CD8-positive, alpha-beta memory T cell (primary cell): ENCODE data around the gene TPRX1. TPM values are rescaled to one million over a fixed set of nuclear protein-coding genes. Genes with fewer than 3 reads are reported as not detected.

ENCODE experiments used
- CTCF ChIA-PET: fragments of 350-600 bp; sonication (Branson Sonifier 250); formaldehyde crosslinking; loops from one replicate; lab custom pipeline; 2021; ENCODE audit warnings: antibody characterized with exemption; lab: Charles Lee
- POLR2A ChIA-PET: fragments of 350-600 bp; sonication (Branson Sonifier 250); formaldehyde crosslinking; loops from one replicate; lab custom pipeline; 2021; ENCODE audit warnings: antibody characterized with exemption; lab: Charles Lee
- DNase-seq, 5 donors: peaks; one replicate each; pipeline versions ENCODE4 v3.0.0 to v3.0.0-alpha.2; 2020 to 2022; ENCODE audit warnings: mixed read lengths in 1 of 5
- H3K27ac ChIP-seq: one replicate; pipeline ENCODE4 v1.7.0; 2013; ENCODE audit warnings: low read depth, mild to moderate bottlenecking, low read length, moderate library complexity
- H3K27me3 ChIP-seq: 2 replicates; pipeline ENCODE4 v1.7.0; 2013; ENCODE audit warnings: low read length, mild to moderate bottlenecking; ENCODE audit not compliant: insufficient read depth, poor library complexity, severe bottlenecking
- H3K36me3 ChIP-seq: 2 replicates; pipeline ENCODE4 v1.7.0; 2013; ENCODE audit warnings: mild to moderate bottlenecking, low read length, moderate library complexity; ENCODE audit not compliant: insufficient read depth
- H3K4me1 ChIP-seq: 2 replicates; pipeline ENCODE4 v1.7.0; 2013; ENCODE audit warnings: mild to moderate bottlenecking, low read length, moderate library complexity; ENCODE audit not compliant: insufficient read depth
- H3K4me3 ChIP-seq: 2 replicates; pipeline ENCODE4 v1.7.0; 2013; ENCODE audit warnings: mild to moderate bottlenecking, low read length
- H3K9me3 ChIP-seq: 2 replicates; pipeline ENCODE4 v1.7.0; 2013; ENCODE audit warnings: mild to moderate bottlenecking, low read length
- H3K27ac Mint-ChIP-seq, 8 donors: one replicate each; pipeline ENCODE4 v1.8.0; 2020 to 2021; ENCODE audit warnings: mixed read lengths in 8 of 8, mild to moderate bottlenecking in 6 of 8, inconsistent platforms in 3 of 8, moderate library complexity in 3 of 8
- H3K27me3 Mint-ChIP-seq, 2 donors: one replicate each; pipeline ENCODE4 v1.8.0; 2020 to 2021; ENCODE audit warnings: mixed read lengths in 2 of 2, mild to moderate bottlenecking in 1 of 2, moderate library complexity in 1 of 2
- H3K36me3 Mint-ChIP-seq, 3 donors: one replicate each; pipeline ENCODE4 v1.8.0; 2020 to 2021; ENCODE audit warnings: mixed read lengths in 3 of 3, inconsistent platforms in 1 of 3, mild to moderate bottlenecking in 1 of 3
- H3K4me1 Mint-ChIP-seq, 3 donors: one replicate each; pipeline ENCODE4 v1.8.0; 2020 to 2021; ENCODE audit warnings: mixed read lengths in 3 of 3, inconsistent platforms in 1 of 3, mild to moderate bottlenecking in 1 of 3
- H3K4me3 Mint-ChIP-seq, 7 donors: one replicate each; pipeline ENCODE4 v1.8.0; 2020 to 2021; ENCODE audit warnings: mixed read lengths in 7 of 7, mild to moderate bottlenecking in 6 of 7, moderate library complexity in 4 of 7, inconsistent platforms in 2 of 7
- H3K9me3 Mint-ChIP-seq, 5 donors: one replicate each; pipeline ENCODE4 v1.8.0; 2020 to 2022; ENCODE audit warnings: mixed read lengths in 5 of 5, mild to moderate bottlenecking in 3 of 5, moderate library complexity in 2 of 5, inconsistent platforms in 1 of 5
- polyA plus RNA-seq: library from polyadenylated mRNA; unstranded; fragments of 300-500 nt; fragmentation: Illumina TruSeq; gene quantifications from one replicate; pipeline ENCODE4 v1.2.3, GENCODE V29; 2021
- total RNA-seq, 2 experiments: library from RNA; stranded (reverse); gene quantifications; one replicate each; pipeline ENCODE4 v1.2.3, GENCODE V29; 2021

The TPRX1 gene
- total and polyA plus RNA-seq, 3 experiments from 2014 or later = not detected

DNA sequence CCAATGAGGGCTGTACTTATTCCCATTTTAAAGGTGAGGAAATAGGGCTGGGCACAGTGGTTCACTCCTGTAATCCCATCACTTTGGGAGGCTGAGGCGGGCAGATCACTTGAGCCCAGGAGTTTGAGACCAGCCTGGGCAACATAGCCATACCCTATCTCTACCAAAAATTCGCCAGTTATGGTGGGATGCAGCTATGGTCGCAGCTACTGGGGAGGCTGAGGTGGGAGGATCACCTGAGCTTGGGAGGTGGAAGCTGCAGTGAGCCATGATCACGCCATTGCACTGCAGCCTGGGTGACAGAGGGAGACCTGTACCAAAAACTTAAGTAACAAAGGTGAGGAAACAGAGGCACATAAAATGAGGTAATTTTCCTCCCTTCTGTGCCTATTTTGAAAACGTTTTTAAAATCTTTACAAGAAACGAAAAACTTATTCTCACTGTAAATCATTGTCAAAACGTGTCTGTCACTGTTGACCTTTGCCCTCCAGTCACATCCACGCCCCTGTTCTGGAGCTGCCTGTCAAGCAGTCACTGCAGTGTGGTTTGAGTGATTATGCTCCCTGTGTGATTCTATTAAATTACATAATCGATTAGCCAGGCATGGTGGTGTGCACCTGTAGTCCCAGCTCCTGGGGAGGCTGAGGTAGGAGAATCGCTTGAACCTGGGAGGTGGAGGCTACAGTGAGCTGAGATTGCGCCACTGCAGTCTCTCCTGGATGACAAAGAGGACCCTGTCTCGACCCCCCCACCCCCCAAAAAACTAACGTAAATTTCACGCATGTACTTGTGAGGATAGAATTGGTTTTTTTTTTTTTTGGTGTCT, 46.5 kb downstream of the TPRX1 start:
- peaks cover 0 to 5% (median 0%) of the 10 kb centered on the region in 3 donors for H3K4me1 Mint-ChIP-seq
- Histone ChIP-seq H3K27me3 (no peaks in the 10 kb centered on the region), H3K4me3 (no peak overlapping the region), H3K4me1 (no peaks in the 10 kb centered on the region), H3K27ac (no peak overlapping the region), H3K9me3 (no peaks in the 10 kb centered on the region), H3K36me3 (peaks cover 39% of the 10 kb centered on the region)
- H3K27me3 Mint-ChIP-seq = no peaks in the 10 kb centered on the region
- no peak for DNase-seq
- H3K4me3 Mint-ChIP-seq = peak overlapping the region in 1 of 7 donors; percentile 40
- peaks cover 0 to 3% (median 0%) of the 10 kb centered on the region in 5 donors for H3K9me3 Mint-ChIP-seq
- peak overlapping the region in 2 of 8 donors; percentile 12 to 42 for H3K27ac Mint-ChIP-seq
- peaks cover 9 to 56% (median 22%) of the 10 kb centered on the region in 3 donors for H3K36me3 Mint-ChIP-seq
- ChIA-PET CTCF (interaction anchor here (1.4 kb wide), 1 partner anchor 32 kb away, joined by 3 read pairs; no protein-coding TSS in a partner anchor), POLR2A (interaction anchor here (0.7 to 1.1 kb wide), 3 partner anchors 11 to 240 kb away, joined by 3 to 5 read pairs (median 3); partner anchors contain the start of gene NOP53)

DNA sequence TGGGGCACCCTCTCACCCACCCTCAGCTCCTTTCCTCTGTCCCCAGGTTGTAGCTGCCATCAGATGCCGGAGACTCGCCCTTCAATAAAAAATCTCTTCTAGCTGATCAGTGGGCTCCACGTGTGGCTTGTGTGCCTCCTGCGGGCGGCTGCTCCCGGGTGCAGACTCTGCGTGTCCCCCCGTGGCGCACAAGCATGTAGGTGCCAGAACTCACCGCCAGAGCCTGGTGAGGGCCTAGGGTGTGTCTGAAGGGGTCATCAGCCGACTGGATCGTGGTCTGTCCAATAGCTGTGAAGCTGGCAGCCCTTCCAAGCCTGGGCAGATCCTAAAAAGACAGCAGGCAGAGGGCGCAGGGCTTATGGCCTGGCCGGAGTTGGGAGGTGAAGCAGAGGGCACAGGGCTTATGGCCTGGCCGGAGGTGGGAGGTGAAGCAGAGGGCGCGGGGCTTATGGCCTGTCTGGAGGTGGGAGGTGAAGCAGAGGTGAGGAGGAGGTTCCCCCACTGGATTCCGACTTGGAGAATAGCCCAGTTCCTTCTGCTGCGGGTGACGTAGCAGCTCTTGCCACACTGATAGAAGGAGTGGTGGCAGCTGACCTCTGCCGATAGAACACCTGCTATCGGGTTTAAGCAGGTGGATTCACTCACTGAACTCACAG, 47.3 kb downstream of the TPRX1 start:
- no peak overlapping the region for H3K4me3 ChIP-seq
- no peaks in the 10 kb centered on the region for H3K4me1 ChIP-seq
- Mint-ChIP-seq H3K4me3 (peak overlapping the region in 1 of 7 donors; percentile 8), H3K36me3 (peaks cover 9 to 63% (median 22%) of the 10 kb centered on the region in 3 donors), H3K27me3 (no peaks in the 10 kb centered on the region), H3K4me1 (peaks cover 0 to 5% (median 0%) of the 10 kb centered on the region in 3 donors), H3K27ac (peak overlapping the region in 4 of 8 donors; percentile 42 to 77 (median 47)), H3K9me3 (peaks cover 0 to 3% (median 0%) of the 10 kb centered on the region in 5 donors)
- ChIA-PET POLR2A (interaction anchor here (0.7 to 1.1 kb wide), 2 partner anchors 11 to 12 kb away, joined by 3 to 5 read pairs; partner anchors contain the start of gene NOP53), CTCF (interaction anchor here (1.4 kb wide), 1 partner anchor 33 kb away, joined by 3 read pairs; no protein-coding TSS in a partner anchor)
- H3K27ac ChIP-seq = no peak overlapping the region
- H3K27me3 ChIP-seq = no peaks in the 10 kb centered on the region
- peaks cover 47% of the 10 kb centered on the region for H3K36me3 ChIP-seq
- no peak for DNase-seq
- no peaks in the 10 kb centered on the region for H3K9me3 ChIP-seq

DNA sequence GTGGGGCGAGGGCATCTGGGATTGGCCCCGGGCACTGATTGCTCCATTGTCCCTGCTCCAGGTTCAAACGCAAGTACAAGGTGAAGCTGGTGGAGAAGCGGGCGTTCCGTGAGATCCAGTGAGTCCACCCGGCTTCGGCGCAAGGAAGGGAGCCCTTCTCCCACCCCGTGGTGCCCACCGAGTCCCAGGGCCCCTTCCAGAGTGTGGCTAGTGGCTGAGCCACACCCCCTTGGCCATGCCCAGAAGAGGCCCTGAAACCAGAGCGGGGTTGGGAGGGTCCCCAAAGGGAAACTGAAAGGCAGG, 47.8 kb downstream of the TPRX1 start:
- H3K4me3 Mint-ChIP-seq = no peak overlapping the region
- H3K36me3 Mint-ChIP-seq = peaks cover 9 to 66% (median 22%) of the 10 kb centered on the region in 3 donors
- Histone ChIP-seq H3K4me3 (no peak overlapping the region), H3K9me3 (no peaks in the 10 kb centered on the region), H3K27ac (no peak overlapping the region), H3K36me3 (peaks cover 49% of the 10 kb centered on the region), H3K27me3 (no peaks in the 10 kb centered on the region), H3K4me1 (no peaks in the 10 kb centered on the region)
- H3K27ac Mint-ChIP-seq = no peak overlapping the region
- ChIA-PET CTCF (no interaction called here), POLR2A (interaction anchor here (1.1 kb wide), 1 partner anchor 12 kb away, joined by 3 read pairs; the partner anchor contains the start of gene NOP53)
- H3K9me3 Mint-ChIP-seq = peaks cover 0 to 3% (median 0%) of the 10 kb centered on the region in 5 donors
- peaks cover 0 to 5% (median 0%) of the 10 kb centered on the region in 3 donors for H3K4me1 Mint-ChIP-seq
- H3K27me3 Mint-ChIP-seq = no peaks in the 10 kb centered on the region
- no peak for DNase-seq

DNA sequence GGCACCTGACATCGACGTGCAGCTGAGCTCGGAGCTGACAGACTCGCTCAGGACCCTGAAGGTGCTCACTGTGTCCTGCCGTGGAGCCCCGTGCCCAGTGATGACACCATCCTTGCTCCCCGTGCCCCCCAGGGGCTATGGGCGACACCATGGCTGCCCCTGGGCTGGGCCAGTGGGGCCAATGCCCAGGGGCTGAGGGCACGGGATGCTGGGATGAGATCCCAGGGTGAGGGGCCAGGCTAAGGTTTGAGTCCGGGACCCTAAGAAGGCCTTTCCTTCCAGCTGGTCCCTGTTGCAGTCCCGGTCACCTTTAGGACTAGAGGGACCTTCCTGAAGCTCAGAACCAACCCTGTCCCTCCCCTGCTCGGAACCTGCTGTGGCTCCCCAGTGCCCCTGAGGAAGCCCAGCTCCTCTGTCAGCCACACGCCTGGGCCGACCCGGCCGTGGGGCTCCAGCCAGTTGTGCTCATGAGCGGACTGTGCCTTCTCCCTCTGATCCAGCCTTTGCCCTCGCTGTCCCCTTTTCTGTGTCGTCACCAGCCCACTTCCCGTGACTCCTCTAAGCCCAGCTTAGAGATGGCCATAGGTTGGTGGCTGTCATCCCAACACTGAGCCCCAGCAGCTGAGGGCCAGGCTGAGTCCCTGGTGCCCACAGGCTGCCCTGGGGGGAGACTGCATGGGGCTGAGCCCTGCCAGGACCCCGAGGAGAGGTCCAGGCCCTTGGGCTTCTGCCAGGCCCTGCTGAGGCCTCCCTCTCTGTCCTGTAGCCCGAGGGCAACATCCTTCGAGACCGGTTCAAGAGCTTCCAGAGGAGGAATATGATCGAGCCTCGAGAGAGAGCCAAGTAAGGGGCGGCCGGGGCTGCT, 48.4 kb downstream of the TPRX1 start:
- Mint-ChIP-seq H3K4me1 (peaks cover 0 to 5% (median 0%) of the 10 kb centered on the region in 3 donors), H3K9me3 (peaks cover 0 to 3% (median 0%) of the 10 kb centered on the region in 5 donors), H3K4me3 (no peak overlapping the region), H3K27me3 (no peaks in the 10 kb centered on the region), H3K27ac (no peak overlapping the region), H3K36me3 (peaks cover 9 to 72% (median 22%) of the 10 kb centered on the region in 3 donors)
- Histone ChIP-seq H3K36me3 (peaks cover 55% of the 10 kb centered on the region), H3K27me3 (no peaks in the 10 kb centered on the region), H3K27ac (no peak overlapping the region), H3K9me3 (no peaks in the 10 kb centered on the region), H3K4me1 (no peaks in the 10 kb centered on the region), H3K4me3 (no peak overlapping the region)
- ChIA-PET POLR2A (interaction anchor here (1.9 kb wide), 1 partner anchor 11 kb away, joined by 7 read pairs; the partner anchor contains the start of gene NOP53), CTCF (no interaction called here)
- DNase-seq = no peak

DNA sequence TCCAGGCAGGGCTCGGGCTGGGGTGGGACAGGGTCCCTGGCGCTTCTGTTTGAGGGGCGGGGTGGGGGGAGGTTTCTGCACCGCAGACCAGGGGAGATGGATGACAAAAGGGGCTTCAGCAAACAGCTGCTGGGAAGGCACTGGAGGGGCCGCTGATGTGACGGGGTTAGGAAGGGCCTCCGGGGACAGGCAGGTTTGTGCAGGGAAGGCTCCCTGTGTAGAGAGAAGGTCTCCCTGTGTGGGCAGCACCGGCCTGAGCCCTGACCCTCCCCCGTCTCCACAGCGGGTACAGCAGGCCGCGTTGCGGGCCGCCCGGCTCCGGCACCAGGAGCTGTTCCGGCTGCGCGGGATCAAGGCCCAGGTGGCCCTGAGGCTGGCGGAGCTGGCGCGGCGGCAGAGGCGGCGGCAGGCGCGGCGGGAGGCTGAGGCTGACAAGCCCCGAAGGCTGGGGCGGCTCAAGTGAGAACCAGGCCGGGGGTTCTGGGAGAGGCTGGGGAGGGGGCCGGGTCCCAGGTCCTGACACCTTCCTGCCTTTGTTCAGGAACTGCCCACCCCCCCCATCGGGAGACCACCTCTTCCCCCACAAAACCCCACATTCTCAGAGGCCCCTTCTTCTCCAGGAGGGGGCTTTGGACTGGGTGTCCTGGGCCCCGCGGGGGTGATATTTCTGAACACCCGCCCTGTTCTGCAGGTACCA, 49.1 kb downstream of the TPRX1 start:
- no peaks in the 10 kb centered on the region for H3K9me3 ChIP-seq
- Mint-ChIP-seq H3K27ac (no peak overlapping the region), H3K4me1 (peaks cover 0 to 5% (median 3%) of the 10 kb centered on the region in 3 donors), H3K36me3 (peaks cover 9 to 77% (median 24%) of the 10 kb centered on the region in 3 donors), H3K27me3 (no peaks in the 10 kb centered on the region), H3K9me3 (peaks cover 0 to 3% (median 0%) of the 10 kb centered on the region in 5 donors), H3K4me3 (no peak overlapping the region)
- H3K27me3 ChIP-seq = no peaks in the 10 kb centered on the region
- H3K4me3 ChIP-seq = no peak overlapping the region
- POLR2A ChIA-PET = interaction anchor here (1.9 kb wide), 1 partner anchor 10 kb away, joined by 7 read pairs; the partner anchor contains the start of gene NOP53
- DNase-seq = no peak
- no peaks in the 10 kb centered on the region for H3K4me1 ChIP-seq
- CTCF ChIA-PET = no interaction called here
- H3K36me3 ChIP-seq = peaks cover 63% of the 10 kb centered on the region
- no peak overlapping the region for H3K27ac ChIP-seq

DNA sequence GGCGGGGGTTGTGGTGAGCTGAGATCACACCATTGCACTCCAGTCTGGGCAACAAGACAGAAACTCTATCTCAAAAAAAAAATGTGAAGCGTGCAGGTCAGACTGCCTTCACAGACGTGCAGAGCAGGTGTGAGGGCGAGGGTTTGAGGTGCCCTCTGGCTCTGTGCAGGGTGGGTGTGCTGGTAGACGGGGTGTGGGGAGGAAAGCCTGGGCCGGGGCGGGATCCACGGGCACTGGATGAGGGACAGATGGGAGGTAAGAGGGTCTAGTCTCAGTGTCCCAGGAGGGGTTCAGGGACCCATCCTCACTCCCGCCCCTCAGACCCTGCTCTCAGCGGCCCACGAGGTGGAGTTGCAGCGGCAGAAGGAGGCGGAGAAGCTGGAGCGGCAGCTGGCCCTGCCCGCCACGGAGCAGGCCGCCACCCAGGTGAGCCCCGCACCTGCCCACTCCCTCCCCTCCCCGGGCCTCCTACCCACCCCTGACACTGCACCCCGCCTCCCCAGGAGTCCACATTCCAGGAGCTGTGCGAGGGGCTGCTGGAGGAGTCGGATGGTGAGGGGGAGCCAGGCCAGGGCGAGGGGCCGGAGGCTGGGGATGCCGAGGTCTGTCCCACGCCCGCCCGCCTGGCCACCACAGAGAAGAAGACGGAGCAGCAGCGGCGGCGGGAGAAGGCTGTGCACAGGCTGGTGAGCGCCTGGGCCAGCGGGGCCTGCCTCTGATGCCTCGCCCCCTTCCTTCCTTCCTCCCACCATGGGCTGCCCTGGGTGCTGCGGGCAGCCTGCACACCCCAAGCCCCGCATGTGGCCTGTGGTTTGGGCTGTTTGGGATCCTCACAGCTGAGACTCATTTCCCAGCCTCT, 49.9 kb downstream of the TPRX1 start:
- H3K27me3 Mint-ChIP-seq = no peaks in the 10 kb centered on the region
- peaks cover 9 to 84% (median 24%) of the 10 kb centered on the region in 3 donors for H3K36me3 Mint-ChIP-seq
- H3K9me3 Mint-ChIP-seq = peaks cover 0 to 3% (median 0%) of the 10 kb centered on the region in 5 donors
- peaks cover 1 to 5% (median 5%) of the 10 kb centered on the region in 3 donors for H3K4me1 Mint-ChIP-seq
- H3K27me3 ChIP-seq = no peaks in the 10 kb centered on the region
- H3K27ac Mint-ChIP-seq = peak overlapping the region in 1 of 8 donors; percentile 54
- peaks cover 70% of the 10 kb centered on the region for H3K36me3 ChIP-seq
- POLR2A ChIA-PET = interaction anchor here (1.9 kb wide), 1 partner anchor 9 kb away, joined by 7 read pairs; the partner anchor contains the start of gene NOP53
- peaks cover 7% of the 10 kb centered on the region for H3K4me1 ChIP-seq
- CTCF ChIA-PET = no interaction called here
- no peak for DNase-seq
- H3K9me3 ChIP-seq = no peaks in the 10 kb centered on the region
- H3K27ac ChIP-seq = no peak overlapping the region
- no peak overlapping the region for H3K4me3 ChIP-seq
- peak overlapping the region in 1 of 7 donors; percentile 24 for H3K4me3 Mint-ChIP-seq
